Measurements from ENCODE around the gene BRD3. TPM values are rescaled to one million over a fixed set of nuclear protein-coding genes. Genes with fewer than 3 reads are reported as not detected.

BRD3 gene
- total RNA-seq: 7.6 and 13.9 TPM in 2 replicates

DNA sequence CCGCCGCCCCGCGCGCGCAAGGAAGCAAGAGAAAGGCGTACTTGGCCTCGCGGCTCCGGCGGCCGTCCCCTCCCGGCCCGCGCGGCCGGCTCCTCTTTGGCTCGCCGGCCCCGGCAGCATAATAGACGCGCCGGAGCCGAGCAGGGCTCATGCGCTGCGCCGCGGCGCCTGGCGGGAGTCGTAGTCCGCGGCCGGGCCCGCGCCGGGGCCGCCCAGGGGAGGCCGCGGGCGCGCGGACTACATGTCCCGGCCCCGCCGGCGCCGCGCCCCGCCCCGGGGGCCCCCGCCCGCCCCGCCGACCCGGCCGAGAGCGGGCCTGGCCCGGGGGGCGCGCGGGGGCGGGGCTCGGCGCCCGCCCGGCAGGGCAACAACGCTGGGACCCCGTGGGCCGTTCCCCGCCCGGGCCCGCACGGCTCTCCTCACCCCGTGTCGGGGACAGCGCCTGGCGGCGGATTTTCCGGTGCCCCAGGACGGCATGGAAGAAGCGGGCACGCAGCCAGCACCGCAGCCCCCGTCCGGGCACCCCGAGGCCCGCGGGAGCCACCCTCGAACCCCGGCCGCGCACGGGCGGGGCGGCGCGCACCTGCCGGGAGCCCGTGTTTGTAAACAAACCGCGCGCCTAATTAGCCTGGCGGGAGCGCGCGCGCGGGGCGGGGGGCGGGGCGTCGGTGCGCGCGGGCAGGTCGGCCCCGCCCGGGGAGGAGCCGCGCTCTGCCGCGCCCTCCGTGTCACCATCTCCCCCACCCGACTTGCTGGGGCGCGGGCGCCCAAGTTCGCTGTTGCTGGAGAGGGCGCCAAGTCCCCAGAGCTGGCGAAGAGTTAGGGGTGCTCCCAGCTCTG is at the start of gene BRD3:
Gene BRD3 (minus strand): TSS at position 123 of the 840 bp plus-strand sequence. CDS start 14,549 bp downstream, outside the sequence.

DNA sequence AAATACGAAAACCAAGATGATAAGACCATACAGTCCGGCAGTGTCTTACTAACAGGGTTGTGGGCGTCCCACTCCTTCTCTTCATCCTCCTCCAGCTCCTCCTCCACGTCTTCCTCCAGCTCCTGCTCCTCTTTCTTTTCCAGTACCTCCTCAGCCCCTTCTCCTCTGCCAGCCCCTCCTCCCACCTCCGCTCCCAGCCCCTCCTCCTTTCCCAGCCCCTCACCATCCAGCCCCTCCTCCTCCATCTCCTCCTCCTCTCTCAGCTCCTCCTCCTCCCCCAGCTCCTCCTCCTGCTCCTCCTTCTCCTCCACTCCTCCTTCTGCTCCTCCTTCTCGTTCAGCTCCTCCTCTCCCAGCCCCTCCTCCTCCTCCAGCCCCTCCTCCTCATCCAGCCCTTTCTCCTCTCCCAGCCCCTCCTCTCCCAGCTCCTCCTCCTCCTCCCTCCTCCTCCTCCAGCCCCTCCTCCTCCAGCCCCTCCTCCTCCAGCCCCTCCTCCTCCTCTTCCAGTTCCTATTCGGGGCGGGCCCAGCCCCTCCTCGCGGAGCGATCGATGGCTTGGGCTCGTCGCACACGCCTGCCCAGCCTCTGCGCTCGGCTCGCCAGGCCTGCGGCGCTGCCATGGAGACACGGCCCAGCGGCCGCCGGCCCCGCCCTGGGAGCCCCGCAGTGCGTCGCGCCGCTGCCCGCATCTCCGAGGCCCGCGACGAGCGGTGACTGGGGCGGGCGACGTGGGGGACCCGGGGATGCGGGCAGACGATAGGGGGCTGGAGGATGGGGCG is 42.8 kb downstream of the BRD3 start, which contains the start of gene BRD3OS:
Gene BRD3OS (plus strand): TSS at position 654 of the 778 bp plus-strand sequence. CDS start 1,267 bp downstream, outside the sequence.

DNA sequence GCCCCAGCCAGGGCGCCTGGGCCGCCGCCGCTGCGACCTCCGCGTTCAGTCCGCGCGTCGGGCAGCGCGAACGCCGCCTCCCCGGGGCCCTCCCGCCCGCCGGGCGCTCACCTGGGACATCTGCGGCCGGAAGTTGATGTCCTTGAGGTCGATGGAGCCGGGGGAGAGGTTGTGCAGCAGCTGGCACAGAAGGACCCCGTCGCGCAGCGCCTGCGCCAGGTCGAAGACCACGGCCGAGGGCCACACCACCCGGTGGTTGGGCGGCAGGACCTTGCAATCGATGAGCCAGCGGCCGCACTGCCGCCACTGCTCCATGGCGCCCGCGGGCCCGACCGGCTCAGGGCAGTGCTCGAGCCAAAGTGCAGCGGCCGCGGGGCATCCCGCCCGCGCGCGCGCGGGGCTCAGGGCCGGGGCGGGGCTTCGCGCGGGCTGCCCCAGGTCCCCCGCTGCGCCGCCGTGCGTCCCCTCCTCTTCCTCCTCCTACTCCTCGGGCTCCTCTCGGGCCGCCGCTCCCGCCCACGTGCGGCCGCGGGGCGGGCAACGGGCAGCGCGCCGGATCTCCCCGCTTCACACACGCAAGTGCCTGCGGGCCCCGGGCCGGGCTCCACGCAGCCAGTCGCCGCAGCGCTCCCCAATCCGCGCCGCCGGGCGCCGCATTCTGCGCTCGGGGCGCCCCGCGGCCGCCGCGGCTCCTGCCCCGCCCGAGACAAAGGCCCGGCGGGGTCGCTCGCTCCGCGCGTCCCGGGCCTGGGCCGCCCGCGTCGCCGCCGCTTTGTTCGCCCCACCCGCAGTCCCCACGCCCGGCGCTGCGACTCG is 75.7 kb downstream of the BRD3 start, which contains the start of gene VAV2:
Gene VAV2 (minus strand): TSS at position 361 of the 816 bp plus-strand sequence. CDS start 46 bp downstream, at position 315.

Other genes with a start within 250 kb of the BRD3 start
- 15.5 and 20.9 TPM in 2 replicates for gene VAV2, start 75.7 kb downstream of the BRD3 start, total RNA-seq
- gene BRD3OS, start 42.5 kb downstream of the BRD3 start, total RNA-seq: 8.4 and 11.2 TPM in 2 replicates
- gene WDR5, start 68.1 kb upstream of the BRD3 start, total RNA-seq: 19.5 and 20.1 TPM in 2 replicates
- gene RNU6ATAC, start 96.5 kb upstream of the BRD3 start, total RNA-seq: not detected in 2 replicates